Astrocyte of the hippocampus (primary cell): ENCODE data around the gene DCAF10.
"Not testable (repeated sequence)": the region's sequence is repeated elsewhere in the genome, so short reads cannot be mapped to it uniquely, and the experiment has no call there.

Experiments used
- DNase-seq: peaks from one replicate; pipeline ENCODE4 v3.0.0; 2011; ENCODE audit warnings: low read depth, low spot score

The DCAF10 gene

DNA sequence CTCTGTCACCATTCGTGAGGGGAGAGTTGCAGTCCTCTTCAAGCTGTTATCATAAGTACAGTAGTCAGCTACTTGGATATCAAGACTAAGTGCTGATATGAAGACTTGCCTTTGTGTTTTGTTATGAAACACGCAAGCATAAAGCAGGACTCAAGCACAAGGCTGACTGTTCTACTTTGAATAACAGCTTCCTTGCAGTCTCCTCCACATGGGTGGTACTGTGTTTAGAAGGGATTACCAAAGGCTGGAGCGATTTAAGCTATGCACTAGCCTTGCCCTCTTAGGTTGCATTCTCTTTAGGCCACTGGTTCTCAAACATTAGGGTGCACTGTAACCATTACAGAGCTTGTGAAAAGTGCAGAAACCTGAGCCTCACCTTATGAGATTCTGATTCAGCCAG lies 61.9 kb downstream of the DCAF10 start:
- no peak for DNase-seq

GRCh38 chr9:37870081-37870798 lies 69.6 kb downstream of the DCAF10 start:
- no peak for DNase-seq

DNA sequence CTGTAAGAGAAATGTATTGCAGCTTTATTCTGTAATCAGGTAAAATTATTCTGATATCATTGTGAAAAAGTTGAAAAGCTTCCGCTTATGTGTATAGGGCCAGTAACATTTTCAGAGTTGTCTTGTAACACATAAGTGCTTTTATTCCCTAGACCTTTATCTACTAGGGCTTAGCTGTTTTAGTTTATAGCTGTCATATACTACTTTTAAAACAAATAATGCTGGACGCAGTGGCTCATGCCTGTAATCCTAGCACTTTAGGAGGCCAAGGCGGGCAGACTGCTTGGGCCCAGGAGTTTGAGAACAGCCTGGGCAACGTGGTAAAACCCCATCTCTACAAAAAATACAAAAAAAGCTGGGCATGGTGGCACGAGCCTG lies 70.2 kb downstream of the DCAF10 start:
- DNase-seq, result no peak

- DNase-seq, result no peak
These were observed 73.4 kb downstream of the DCAF10 start for GRCh38 chr9:37873955-37874354.

DNA sequence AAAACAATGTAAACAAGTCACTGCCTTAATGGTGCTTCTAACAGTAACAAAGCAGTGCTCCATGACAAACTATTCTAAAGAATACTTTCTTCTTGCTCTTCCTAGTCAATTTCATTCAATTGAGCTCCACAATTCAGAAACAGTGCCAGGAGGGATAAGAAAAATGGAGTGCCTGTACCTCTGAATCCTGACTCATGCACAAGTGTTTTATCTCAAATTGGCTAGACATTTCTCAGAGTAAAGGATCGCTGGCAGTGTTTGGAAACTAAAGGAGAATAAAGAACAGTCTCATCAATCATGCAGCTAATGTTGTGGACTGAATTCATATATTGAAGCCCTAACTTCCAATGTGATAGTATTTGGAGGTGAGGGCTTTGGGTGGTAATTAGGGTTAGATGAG lies 75.8 kb downstream of the DCAF10 start:
- peak; percentile 21 for DNase-seq

DNA sequence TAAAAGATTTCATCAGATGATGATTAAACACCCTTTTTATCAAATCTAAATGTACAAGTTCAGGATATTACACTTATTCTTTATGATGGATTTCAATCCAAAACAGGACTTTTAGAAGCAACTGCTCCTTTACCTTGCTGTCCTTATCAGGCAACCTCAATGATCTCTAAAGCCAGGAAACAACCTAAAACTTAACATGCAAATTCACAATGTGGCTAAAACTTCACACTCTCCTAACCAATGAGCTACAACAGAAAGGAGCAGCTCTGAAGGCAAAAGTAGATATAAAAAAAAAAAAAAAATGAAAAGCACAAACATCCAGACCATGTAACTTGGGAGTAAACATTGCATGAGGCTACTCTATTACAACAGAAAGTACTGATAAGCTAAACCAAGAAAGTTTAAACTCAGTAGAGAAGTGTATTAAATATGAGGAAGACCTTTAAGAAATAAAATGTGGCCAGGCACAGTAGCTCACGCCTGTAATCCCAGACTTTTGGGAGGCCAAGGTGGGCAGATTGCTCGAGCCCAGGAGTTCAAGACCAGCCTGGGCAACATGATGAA lies 80.4 kb downstream of the DCAF10 start:
- DNase-seq, result no peak

DNA sequence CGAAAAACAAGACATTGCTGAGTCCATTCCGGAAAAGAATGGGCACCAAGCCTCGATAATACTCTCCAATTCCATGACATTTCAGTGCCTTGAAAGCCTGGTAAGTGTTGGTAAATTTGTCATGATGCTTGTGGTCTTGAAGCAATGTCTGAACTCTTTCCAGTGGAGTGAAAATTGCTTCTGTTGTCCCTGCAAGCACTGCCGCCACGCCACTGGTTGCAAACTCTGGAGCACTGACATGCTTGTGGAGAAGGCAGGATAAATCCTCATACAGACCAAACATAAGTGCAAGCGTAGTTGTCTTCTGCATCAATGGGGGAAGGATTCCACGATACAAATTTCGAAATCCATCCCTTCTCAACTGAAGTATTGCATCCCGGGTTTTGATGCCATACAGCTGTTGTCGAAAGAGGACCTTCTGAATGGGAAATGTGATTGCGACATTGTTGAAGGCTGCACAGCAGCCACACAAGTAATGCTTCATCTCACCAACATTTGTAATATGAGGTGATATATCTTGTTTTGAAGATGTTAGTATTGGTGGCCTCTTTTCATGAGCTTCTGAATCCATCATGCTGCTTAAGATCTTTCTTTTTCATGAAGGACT lies 87.5 kb downstream of the DCAF10 start:
- DNase-seq, result not testable (repeated sequence)

DNA sequence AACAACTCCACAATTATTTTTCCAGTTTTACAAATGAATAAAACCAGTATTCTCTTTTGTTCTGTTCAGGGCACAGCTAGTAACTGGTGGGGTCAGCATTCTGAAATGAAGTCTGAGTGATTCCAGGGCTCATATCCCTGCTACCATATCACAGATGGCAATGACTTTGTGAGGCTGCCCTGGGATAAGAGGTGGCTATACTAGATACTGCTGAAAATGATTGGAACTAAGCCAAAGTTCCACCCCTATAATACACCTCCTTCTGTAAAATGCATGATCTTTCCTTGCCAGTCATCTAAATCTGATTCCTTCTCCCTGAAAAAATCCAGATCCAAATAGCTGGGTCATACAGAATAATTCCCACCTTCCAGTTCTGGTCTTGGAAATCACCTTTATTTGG lies 88.9 kb downstream of the DCAF10 start:
- DNase-seq, result no peak

DNA sequence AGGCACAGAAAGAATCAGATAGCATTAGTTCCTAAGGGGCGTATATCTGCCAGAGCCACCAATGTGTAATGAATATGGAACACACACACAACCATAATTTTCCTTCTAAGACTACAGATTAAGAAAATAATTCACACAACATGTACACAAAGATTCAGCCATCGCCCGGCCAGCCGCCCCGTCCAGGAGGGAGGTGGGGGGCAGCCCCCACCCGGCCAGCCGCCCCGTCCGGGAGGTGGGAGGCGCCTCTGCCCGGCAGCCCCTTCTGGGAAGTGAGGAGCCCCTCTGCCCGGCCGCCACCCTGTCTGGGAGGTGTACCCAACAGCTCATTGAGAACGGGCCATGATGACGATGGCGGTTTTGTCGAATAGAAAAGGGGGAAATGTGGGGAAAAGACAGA lies 90.4 kb downstream of the DCAF10 start:
- not testable (repeated sequence) for DNase-seq

DNA sequence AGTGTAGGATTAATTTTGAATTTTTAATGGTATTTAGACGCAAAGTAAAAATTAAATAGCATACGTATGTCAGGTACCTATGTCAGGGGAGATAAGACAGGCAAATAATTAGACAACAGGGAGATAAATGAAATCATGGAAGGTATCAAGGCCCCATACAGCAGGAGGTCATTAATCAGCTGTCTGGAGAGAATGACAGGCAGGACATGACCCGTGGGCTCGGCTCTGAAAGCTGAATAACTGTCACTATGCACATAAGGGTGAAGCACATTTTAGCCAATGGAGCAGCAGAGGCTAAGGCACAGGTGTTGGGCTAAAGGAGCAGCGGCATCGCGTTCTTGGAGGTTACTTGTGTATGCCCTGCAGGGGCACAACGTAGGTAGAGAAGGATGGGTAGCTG lies 91.5 kb downstream of the DCAF10 start:
- DNase-seq, result no peak

- DNase-seq, result no peak
These were observed 97.1 kb downstream of the DCAF10 start for GRCh38 chr9:37897665-37898064.

DNA sequence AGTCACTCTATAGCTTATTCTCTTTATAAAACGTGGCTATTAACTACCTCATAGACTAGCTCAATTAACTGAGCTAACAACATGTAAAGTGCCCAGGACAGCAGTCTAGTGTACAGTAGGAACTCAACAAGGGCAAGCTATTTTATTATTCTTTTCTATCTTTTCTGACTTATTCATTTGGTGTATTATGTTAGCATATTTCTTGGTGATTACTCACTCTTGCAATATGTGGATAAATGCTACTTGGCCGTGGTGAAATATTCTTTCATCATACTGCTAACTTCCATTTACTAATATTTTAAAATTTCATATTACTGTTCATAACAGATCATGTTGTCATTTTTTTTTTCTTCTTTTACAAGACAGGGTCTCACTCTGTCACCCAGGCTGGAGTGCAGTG lies 98.4 kb downstream of the DCAF10 start:
- no peak for DNase-seq

DNA sequence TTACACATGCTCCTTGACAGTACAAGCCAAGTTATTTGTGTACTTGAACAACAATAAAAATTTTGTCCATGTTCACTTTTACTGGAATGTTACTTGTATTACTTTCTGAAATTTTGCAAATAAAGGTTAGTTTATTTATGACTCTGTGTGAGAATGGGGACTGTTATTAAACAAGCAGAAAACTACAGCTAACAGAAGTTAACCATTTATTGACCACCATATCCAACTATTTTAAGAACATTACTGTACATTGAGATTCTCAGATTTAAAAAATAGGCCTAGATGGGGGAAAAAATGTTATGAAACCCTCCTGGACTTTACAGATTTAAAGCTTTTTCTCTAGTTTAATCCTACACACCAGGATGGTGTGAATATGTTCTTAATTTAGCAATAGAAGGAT lies 101.5 kb downstream of the DCAF10 start:
- DNase-seq, result no peak

- no peak for DNase-seq
These were observed 102.4 kb downstream of the DCAF10 start for GRCh38 chr9:37902796-37903646.

DNA sequence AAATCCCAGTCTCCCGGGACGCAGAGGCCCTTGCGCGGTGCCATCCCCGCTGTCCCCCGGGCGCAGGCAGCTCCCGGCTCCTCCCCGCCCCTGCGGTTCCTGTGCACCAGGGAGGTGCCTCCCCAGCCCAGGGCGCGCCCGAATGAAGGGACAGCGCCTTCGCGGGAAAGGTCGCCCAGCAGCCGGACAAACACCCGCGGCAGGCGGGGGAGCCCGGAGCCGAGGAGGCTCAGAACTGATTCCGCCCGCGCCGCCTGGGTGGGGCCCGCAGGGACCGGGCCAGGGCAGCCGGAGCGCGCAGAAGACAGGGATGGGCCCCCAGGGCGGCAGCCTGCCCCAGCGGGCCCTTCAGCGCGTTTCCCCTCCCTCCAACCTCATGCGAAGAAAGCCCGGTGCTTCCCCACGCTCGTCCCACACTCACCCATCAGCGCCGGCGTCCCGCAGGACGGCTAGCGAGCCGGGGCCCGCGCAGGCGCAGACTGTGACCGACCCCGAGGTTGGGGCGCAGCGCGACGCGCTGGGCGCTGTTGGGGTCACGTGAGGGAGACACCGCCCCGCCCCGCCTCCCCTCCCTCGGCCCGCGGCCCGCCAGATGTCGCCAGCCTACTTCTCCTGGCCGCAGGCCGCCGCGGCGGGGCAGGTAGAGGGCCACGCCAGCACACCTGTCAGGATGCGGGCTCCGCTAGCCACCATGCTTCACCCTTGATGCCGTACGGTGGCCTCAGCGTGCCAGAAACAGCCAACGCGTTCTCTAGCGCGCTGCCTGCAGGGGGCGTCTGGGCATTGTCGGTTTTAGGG lies 103.2 kb downstream of the DCAF10 start, which contains the start of gene SLC25A51:
Gene SLC25A51 (minus strand): TSS at position 481 of the 798 bp plus-strand sequence. CDS start 15,577 bp downstream, outside the sequence.
- peak; percentile 96 for DNase-seq

DNA sequence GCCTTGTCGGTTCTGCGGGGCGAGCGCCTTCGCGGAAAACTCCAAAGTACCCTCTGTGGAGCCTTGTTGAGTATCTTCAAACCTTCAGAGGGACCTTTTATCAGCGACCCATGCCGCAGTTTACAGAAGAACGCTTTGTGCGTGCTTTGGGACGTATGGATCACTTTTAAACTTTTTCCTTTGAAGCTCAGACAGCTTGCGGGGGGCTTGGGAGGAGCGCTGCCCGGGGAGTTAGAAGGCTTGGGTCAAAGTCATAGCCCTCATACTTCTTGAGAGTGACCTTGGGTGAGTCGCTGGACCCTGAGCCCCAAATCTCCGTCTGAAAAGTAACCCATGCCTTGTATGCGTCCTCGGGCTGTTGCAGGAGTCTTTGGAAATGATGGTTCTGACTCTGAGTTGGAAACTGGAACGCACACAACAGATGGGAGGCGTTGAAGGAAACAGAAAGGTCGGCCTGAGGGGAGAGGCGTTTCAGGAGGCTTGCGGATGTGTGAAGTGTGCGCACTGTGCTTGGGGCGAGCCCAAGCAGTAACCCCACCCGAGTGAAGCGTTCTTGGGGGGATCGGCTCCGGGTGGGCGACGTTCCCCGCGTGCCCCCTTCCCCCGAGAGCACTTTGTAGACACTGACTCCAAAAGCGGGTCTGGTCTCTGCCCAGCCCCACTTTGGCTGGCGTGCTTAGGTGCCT lies 104.0 kb downstream of the DCAF10 start:
- DNase-seq, result peak; percentile 57

GRCh38 chr9:37905131-37905505 lies 104.5 kb downstream of the DCAF10 start:
- DNase-seq, result no peak

DNA sequence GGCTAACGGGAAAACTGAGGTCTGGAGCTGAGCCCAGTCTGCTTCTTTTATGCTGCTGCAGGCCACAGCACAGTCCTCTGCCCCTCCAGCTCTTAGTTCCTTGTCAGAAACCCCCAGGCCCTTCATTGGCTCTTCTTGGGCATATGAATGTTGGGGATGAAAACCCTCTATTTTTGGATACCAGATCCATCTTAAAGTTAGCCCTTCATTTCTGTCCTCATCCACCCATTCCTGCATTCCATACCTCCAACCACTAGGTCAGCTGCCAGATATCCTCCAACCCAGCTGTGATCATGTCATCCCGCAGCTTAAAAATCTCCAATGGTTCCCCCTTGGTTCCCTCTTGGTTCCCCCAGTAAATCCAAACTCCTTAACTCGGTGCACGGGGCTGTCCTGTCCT lies 105.2 kb downstream of the DCAF10 start:
- DNase-seq, result no peak

GRCh38 chr9:37906312-37907239 lies 106.0 kb downstream of the DCAF10 start:
- no peak for DNase-seq

GRCh38 chr9:37908283-37908682 lies 107.7 kb downstream of the DCAF10 start:
- DNase-seq, result no peak
